IPS-15b (cell line): ENCODE results near the gene PNPLA6.
"Not testable (repeated sequence)": the region's sequence is repeated elsewhere in the genome, so short reads cannot be mapped to it uniquely, and the experiment has no call there.

Source experiments
- H3K27me3 ChIP-seq: one replicate; pipeline ENCODE4 v1.6.1; 2013; ENCODE audit warnings: low read length; ENCODE audit not compliant: control insufficient read depth, insufficient read depth
- H3K36me3 ChIP-seq: one replicate; pipeline ENCODE4 v1.6.1; 2013; ENCODE audit warnings: low read length; ENCODE audit not compliant: control insufficient read depth, insufficient read depth
- H3K4me1 ChIP-seq: one replicate; pipeline ENCODE4 v1.6.1; 2013; ENCODE audit warnings: mild to moderate bottlenecking, low read length; ENCODE audit not compliant: control insufficient read depth, insufficient read depth
- H3K4me3 ChIP-seq: one replicate; pipeline ENCODE4 v1.5.1; 2013; ENCODE audit warnings: low read depth, low read length
- H3K9ac ChIP-seq: one replicate; pipeline ENCODE4 v1.6.1; 2013; ENCODE audit warnings: low read depth, mild to moderate bottlenecking, low read length
- H3K9me3 ChIP-seq: one replicate; pipeline ENCODE4 v1.6.1; 2013; ENCODE audit warnings: mild to moderate bottlenecking, low read length; ENCODE audit not compliant: control insufficient read depth, insufficient read depth

PNPLA6 gene

GRCh38 chr19:7528192-7528519 is 7.4 kb upstream of the PNPLA6 start:
- H3K4me3 ChIP-seq, result no peak overlapping the region
- H3K9me3 ChIP-seq, result no peaks in the 10 kb centered on the region
- H3K27me3 ChIP-seq, result no peaks in the 10 kb centered on the region
- no peak overlapping the region for H3K9ac ChIP-seq
- no peaks in the 10 kb centered on the region for H3K4me1 ChIP-seq
- peaks cover 8% of the 10 kb centered on the region for H3K36me3 ChIP-seq

- Histone ChIP-seq H3K4me1 (no peaks in the 10 kb centered on the region), H3K36me3 (peaks cover 8% of the 10 kb centered on the region), H3K27me3 (no peaks in the 10 kb centered on the region), H3K4me3 (no peak overlapping the region), H3K9me3 (no peaks in the 10 kb centered on the region), H3K9ac (no peak overlapping the region)
Measured at GRCh38 chr19:7528522-7529245, 6.8 kb upstream of the PNPLA6 start.

DNA sequence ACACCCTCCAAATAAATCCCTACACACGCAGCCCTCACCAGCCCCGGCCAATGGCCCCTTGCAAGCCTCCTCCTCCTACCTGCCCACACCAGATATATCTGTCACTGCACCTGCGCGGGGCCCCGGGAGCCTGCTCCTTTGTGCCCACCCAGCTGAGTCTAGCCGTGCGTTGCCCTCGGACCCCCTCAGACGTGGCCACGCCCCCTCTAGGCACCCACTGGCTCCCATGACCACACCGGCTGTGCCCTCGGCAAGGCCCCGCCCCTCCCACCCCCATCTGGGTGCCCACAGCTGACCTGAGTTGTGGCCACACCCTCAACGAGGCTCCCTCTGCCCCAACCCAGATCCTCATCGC is 6.3 kb upstream of the PNPLA6 start:
- Histone ChIP-seq H3K4me1 (no peaks in the 10 kb centered on the region), H3K9ac (no peak overlapping the region), H3K9me3 (no peaks in the 10 kb centered on the region), H3K36me3 (peaks cover 8% of the 10 kb centered on the region), H3K27me3 (no peaks in the 10 kb centered on the region), H3K4me3 (no peak overlapping the region)

DNA sequence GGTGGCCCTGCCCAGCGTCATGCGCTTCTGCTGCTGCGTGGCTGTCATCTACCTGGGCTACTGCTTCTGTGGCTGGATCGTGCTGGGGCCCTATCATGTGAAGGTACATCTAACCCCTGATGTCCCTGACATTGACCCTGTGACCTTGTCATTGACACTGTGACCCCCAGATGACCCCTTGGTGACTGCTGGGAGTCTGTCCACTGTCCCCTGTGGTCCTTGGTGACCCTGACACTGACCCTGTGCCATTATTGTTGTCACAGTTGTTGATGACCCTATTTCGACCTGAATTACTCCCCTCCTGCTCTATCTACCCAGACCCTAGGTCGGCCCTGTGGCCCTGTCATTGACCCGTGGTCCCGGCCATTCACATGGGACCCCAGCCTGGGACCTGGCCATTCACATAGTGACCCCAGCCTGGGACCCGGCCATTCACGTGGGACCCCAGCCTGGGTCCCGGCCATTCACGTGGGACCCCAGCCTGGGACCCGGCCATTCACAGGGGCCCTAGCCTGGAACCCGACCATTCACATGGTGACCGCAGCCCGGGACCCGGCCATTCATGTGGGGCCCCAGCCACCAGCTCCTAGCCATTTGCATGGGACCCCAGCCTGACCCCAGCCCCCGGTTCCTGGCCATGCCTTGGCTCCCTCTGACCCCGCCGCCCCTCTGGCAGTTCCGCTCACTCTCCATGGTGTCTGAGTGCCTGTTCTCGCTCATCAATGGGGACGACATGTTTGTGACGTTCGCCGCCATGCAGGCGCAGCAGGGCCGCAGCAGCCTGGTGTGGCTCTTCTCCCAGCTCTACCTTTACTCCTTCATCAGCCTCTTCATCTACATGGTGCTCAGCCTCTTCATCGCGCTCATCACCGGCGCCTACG is 5.7 kb upstream of the PNPLA6 start:
- no peaks in the 10 kb centered on the region for H3K9me3 ChIP-seq
- no peaks in the 10 kb centered on the region for H3K4me1 ChIP-seq
- H3K27me3 ChIP-seq, result no peaks in the 10 kb centered on the region
- no peak overlapping the region for H3K9ac ChIP-seq
- no peak overlapping the region for H3K4me3 ChIP-seq
- H3K36me3 ChIP-seq, result peaks cover 8% of the 10 kb centered on the region

DNA sequence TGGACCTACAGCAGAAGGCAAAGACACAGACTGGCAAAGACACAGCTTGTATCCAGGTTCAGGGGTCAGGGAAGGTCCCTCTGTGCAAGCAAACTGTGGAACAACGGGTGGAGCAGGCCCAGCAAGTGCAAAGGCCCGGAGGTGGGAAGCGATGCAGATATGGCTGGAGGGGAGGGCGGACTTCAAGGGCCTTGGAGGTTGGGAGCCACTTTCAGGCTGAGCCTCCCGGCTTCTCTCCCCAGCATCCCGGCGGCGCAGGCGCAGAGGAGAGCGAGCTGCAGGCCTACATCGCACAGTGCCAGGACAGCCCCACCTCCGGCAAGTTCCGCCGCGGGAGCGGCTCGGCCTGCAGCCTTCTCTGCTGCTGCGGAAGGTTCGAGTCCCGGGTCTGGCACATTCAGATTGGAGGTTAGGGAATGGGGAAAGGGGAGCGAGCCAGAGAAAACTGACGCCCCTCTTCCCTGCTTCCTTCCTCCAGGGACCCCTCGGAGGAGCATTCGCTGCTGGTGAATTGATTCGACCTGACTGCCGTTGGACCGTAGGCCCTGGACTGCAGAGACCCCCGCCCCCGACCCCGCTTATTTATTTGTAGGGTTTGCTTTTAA is 2.1 kb upstream of the PNPLA6 start:
- Histone ChIP-seq H3K9ac (peak overlapping the region; percentile 79), H3K36me3 (peaks cover 6% of the 10 kb centered on the region), H3K4me1 (no peaks in the 10 kb centered on the region), H3K27me3 (no peaks in the 10 kb centered on the region), H3K9me3 (no peaks in the 10 kb centered on the region), H3K4me3 (peak overlapping the region; percentile 75)

DNA sequence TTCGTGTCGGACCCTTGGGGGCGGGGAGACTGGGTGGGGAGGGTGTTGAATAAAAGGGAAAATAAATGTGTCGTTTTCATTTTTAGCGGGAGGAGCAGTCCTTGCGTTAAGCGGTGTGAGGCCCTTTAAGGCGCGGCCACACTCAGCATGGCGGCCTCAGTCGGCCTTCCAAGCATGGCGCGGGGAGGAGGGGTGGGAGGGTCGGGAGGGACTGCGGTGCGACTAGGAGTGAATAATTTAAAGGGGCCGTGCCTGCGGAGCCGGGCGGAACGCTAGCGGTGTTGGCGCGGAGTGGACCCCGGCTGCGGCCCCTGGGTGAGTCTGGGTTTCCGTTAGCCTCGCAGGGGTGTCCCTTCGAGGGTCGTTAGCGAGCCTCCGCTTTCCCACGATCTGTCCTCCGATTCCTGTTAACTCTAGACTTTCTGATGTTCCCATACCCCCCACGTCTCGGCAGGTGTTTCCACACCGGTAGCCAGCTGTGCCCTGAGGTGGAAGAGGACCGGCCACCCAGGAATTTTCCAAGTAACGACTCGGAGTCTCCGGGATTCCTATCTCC is 1.5 kb upstream of the PNPLA6 start:
- H3K4me3 ChIP-seq, result peak overlapping the region; percentile 75
- H3K9me3 ChIP-seq, result no peaks in the 10 kb centered on the region
- H3K36me3 ChIP-seq, result peaks cover 6% of the 10 kb centered on the region
- H3K9ac ChIP-seq, result peak overlapping the region; percentile 79
- no peaks in the 10 kb centered on the region for H3K4me1 ChIP-seq
- no peaks in the 10 kb centered on the region for H3K27me3 ChIP-seq

GRCh38 chr19:7534531-7535046 is 928 bp upstream of the PNPLA6 start:
- no peaks in the 10 kb centered on the region for H3K4me1 ChIP-seq
- H3K36me3 ChIP-seq, result peaks cover 4% of the 10 kb centered on the region
- no peaks in the 10 kb centered on the region for H3K9me3 ChIP-seq
- H3K27me3 ChIP-seq, result no peaks in the 10 kb centered on the region
- H3K9ac ChIP-seq, result peak overlapping the region; percentile 37
- H3K4me3 ChIP-seq, result peak overlapping the region; percentile 75

DNA sequence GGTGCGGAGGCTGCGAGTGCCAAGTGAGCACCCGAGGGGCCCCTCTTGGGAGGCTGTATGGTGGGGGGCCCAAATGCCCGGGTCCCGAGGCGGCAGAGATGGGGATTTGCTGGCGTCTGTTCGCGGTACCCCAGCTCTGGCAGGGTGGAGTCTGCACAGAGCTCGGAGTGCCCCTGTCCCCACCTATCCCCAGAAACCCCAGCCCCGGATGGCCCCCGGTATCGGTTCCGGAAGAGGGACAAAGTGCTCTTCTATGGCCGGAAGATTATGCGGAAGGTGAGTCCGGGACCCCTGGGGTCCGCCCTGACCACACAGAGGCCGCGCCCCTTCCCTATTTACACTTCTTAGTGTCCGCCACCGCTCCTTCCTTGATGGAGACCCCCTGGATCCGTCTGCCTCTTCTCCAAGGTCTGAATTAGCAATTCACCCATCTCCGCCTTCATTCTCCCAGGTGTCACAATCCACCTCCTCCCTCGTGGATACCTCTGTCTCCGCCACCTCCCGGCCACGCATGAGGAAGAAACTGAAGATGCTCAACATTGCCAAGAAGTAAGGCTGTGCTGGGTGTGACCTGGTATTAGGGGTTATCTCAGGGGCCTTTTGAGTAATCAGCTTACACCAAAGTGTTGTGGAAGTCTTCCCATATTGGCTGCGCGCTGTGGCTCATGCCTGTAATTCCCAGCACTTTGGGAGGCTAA is 630 bp downstream of the PNPLA6 start:
- Histone ChIP-seq H3K9me3 (no peaks in the 10 kb centered on the region), H3K36me3 (peaks cover 4% of the 10 kb centered on the region), H3K4me3 (peak overlapping the region; percentile 75), H3K4me1 (no peaks in the 10 kb centered on the region), H3K9ac (peak overlapping the region; percentile 16), H3K27me3 (no peaks in the 10 kb centered on the region)

- H3K36me3 ChIP-seq, result peaks cover 20% of the 10 kb centered on the region
Measured at GRCh38 chr19:7538990-7539389, 3.5 kb downstream of the PNPLA6 start.

GRCh38 chr19:7539827-7540425 is 4.4 kb downstream of the PNPLA6 start:
- H3K4me3 ChIP-seq, result no peak overlapping the region
- peaks cover 20% of the 10 kb centered on the region for H3K36me3 ChIP-seq
- no peaks in the 10 kb centered on the region for H3K27me3 ChIP-seq
- no peaks in the 10 kb centered on the region for H3K9me3 ChIP-seq
- no peak overlapping the region for H3K9ac ChIP-seq
- H3K4me1 ChIP-seq, result no peaks in the 10 kb centered on the region

More at GRCh38 chr19:7538990-7539389, 3.5 kb downstream of the PNPLA6 start:
- H3K27me3 ChIP-seq, H3K9me3 ChIP-seq, H3K4me1 ChIP-seq, H3K9ac ChIP-seq, H3K4me3 ChIP-seq: not testable (repeated sequence)
